MG63 (cell line): Measurements from ENCODE around the gene TOP2A. TPM values are rescaled to one million over a fixed set of nuclear protein-coding genes. Genes with fewer than 3 reads are reported as not detected.
A peak's percentile ranks its signal among the peaks of the same experiment; 100 is the strongest.
"Not testable (repeated sequence)": the region's sequence is repeated elsewhere in the genome, so short reads cannot be mapped to it uniquely, and the experiment has no call there.

Source experiments
- DNase-seq: peaks from one replicate; pipeline ENCODE4 v3.0.0-alpha.2; 2020
- H3K27me3 ChIP-seq: fragments of 250-450 bp; sonication (Bioruptor Pico); 2 replicates; pipeline ENCODE4 v1.5.1; 2020; ENCODE audit warnings: mild to moderate bottlenecking, moderate library complexity
- H3K36me3 ChIP-seq: fragments of 250-450 bp; sonication (Bioruptor Pico); 2 replicates; pipeline ENCODE4 v1.5.1; 2020; ENCODE audit warnings: mild to moderate bottlenecking, moderate library complexity
- H3K4me3 ChIP-seq: fragments of 250-450 bp; sonication (Bioruptor Pico); 2 replicates; pipeline ENCODE4 v1.5.1; 2020; ENCODE audit warnings: mild to moderate bottlenecking, moderate library complexity
- H3K9me3 ChIP-seq: fragments of 250-450 bp; sonication (Bioruptor Pico); 2 replicates; pipeline ENCODE4 v1.5.1; 2020; ENCODE audit warnings: mild to moderate bottlenecking, moderate library complexity
- total RNA-seq: library from RNA; depleted of rRNA; stranded (reverse); fragments of >200 nt; shearing (Covaris generic); gene quantifications from 2 replicates; pipeline ENCODE4 v1.2.3, GENCODE V29; 2014; ENCODE audit warnings: low replicate concordance

TOP2A gene
- total RNA-seq, 1 experiment from 2014 or later: 138 TPM

GRCh38 chr17:40373999-40374398, 43.7 kb downstream of the TOP2A start:
- Histone ChIP-seq H3K4me3 (no peak overlapping the region), H3K36me3 (no peaks in the 10 kb centered on the region), H3K27me3 (no peaks in the 10 kb centered on the region), H3K9me3 (peaks cover 21% of the 10 kb centered on the region)
- no peak for DNase-seq

DNA sequence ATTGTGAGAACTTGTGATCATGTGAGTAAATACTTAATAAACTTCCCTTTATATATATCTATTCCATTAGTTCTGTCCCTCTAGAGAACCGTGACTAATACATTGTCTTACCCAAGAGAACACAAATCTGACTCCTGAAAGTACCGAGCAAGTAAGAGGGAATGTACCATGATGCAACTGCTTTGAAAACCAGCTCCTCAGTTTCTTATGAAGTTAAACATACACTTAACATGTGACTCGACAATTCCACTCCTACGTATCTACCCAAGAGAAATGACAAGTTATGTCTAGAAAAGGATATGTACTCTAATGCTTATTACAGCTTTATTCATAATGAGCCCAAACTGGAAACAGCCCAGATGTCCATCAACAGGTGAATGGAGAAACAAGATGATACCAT, 44.4 kb downstream of the TOP2A start:
- Histone ChIP-seq H3K36me3 (no peaks in the 10 kb centered on the region), H3K27me3 (no peaks in the 10 kb centered on the region), H3K4me3 (no peak overlapping the region), H3K9me3 (peaks cover 21% of the 10 kb centered on the region)
- DNase-seq: no peak

GRCh38 chr17:40372644-40373043, 45.1 kb downstream of the TOP2A start:
- peaks cover 21% of the 10 kb centered on the region for H3K9me3 ChIP-seq
- H3K4me3 ChIP-seq, DNase-seq, H3K27me3 ChIP-seq, H3K36me3 ChIP-seq: not testable (repeated sequence)

DNA sequence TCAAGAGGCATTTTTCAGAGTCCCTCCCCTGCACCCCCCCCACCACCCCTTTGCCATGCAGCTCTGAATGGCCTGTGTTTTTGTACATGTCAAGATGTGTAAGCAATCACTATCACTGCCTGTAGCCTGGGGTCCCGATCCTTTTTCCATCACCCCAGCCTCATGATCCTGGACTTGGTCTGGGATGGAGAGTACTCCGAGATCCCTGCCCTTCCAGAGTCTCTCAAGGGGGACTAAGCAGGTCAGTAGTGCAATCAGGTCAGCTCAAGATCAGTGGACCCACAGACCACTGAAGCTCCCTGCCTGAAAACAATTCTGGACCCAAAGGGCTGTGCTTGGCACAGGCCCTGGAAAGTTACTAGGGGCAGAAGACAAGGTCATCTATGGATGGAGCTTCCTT, 45.7 kb downstream of the TOP2A start:
- H3K9me3 ChIP-seq: peaks cover 21% of the 10 kb centered on the region
- H3K27me3 ChIP-seq: no peaks in the 10 kb centered on the region
- DNase-seq: no peak
- H3K4me3 ChIP-seq: no peak overlapping the region
- H3K36me3 ChIP-seq: no peaks in the 10 kb centered on the region

DNA sequence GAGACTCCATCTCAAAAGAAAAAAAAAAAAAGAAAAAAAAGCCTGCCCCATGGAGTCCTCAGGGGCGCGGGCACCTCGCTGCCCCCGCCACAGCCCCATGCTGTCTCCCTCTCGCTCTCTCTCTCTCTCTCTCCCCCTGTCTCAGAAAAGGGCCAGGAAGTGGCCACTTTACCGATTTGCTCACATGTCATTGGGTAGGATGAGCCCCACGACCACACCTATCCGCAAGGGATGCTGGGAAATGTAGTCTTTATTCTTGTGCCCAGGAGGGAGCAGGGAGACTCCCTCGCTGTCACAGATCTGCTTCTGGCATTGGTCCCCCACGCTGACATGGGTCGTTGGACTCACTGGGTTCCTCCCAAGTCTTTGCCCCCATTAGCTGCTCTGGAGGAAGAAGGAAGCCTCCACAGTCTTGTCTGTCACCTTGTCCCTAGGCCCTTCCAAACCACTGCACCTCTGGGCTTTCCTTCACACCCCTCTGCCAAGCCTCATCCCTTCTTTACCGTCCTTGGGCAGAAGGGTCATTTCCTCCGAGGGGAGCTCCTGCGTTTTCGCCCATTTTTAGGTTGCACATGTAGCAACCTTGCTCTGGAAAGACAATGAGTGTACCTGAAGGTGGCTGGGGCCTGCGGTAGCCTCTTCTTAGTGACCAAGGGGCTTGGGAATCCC, 46.3 kb downstream of the TOP2A start:
- Histone ChIP-seq H3K9me3 (peaks cover 17% of the 10 kb centered on the region), H3K27me3 (no peaks in the 10 kb centered on the region), H3K4me3 (no peak overlapping the region), H3K36me3 (no peaks in the 10 kb centered on the region)
- DNase-seq: no peak

DNA sequence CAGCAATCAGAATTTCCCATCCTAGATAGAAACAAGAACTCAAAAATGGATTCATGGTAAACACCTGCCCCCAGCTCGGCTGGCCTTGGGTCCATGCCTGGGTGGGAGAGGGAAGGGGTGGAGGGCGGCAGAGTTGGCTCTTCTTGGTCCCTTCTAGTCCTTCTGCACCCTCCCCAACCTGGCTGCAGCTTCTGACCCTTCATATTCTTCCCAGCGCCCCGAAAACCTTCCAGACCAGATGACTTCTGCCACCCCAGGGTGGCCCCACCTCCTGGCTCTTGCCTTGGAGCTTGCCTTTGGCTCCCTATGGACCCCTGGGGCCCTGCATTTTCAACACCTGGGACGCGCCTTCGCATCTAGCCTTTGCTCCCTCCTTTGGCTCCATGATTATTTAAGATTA, 47.8 kb downstream of the TOP2A start:
- peaks cover 15% of the 10 kb centered on the region for H3K9me3 ChIP-seq
- no peaks in the 10 kb centered on the region for H3K27me3 ChIP-seq
- no peak for DNase-seq
- H3K4me3 ChIP-seq: no peak overlapping the region
- H3K36me3 ChIP-seq: no peaks in the 10 kb centered on the region

DNA sequence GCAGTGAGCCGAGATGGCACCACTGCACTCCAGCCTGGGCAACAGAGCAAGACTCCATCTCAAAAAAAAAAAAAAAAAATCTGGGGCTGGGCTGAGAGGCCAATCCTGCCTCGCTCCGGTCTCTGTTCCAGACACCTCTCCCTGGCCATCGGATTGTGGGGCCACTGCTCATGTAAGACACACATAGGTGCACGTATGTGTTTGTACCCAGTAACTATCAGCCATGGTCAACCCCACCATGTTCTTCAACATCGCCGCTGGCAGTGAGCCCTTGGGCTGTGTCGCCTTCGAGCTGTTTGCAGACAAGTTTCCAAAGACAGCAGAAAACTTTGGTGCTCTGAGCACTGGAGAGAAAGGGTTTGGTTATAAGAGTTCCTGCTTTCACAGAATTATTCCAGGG, 50.0 kb downstream of the TOP2A start:
- H3K27me3 ChIP-seq, H3K4me3 ChIP-seq: not testable (repeated sequence)

DNA sequence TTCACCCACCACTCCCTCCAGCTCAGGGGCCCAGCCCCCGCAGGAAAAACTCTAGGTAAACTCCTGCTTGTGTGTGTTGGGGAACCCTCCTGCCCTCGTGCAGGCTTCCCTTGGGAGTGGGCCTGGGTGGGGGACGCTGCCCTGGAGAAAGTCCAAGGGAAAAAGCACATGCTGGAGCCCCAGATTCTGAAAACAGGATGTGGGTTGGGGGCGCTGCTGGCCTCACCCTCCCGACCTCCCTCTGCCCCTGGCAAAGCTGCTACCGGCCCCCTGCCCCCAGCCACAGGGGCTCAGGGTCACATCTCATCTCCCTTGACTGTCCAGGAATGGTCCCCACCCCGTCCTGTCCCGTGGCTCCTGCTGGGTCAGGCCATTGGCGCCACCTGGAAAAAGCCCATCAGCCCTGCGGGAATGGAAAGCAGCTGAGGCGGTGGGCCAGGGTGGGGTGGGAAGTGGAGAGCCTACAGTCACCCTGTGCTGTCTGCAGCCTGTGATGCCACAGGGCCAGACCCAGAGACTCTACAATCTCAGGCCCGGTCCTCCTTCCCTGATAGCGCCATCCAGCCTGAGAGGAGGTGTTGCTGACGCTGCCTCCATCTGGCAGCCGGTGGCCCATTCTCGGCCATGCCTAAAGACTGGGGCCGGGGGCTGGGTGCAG, 50.7 kb downstream of the TOP2A start:
- DNase-seq: no peak
- H3K27me3 ChIP-seq: no peaks in the 10 kb centered on the region
- H3K36me3 ChIP-seq: no peaks in the 10 kb centered on the region
- H3K4me3 ChIP-seq: no peak overlapping the region
- peaks cover 9% of the 10 kb centered on the region for H3K9me3 ChIP-seq

More for the DNA sequence above, 50.0 kb downstream of the TOP2A start:
- DNase-seq, H3K36me3 ChIP-seq: not testable (repeated sequence)
- peaks cover 15% of the 10 kb centered on the region for H3K9me3 ChIP-seq

GRCh38 chr17:40366076-40366860, 51.4 kb downstream of the TOP2A start:
- no peaks in the 10 kb centered on the region for H3K36me3 ChIP-seq
- no peak for DNase-seq
- H3K9me3 ChIP-seq: peaks cover 5% of the 10 kb centered on the region
- no peaks in the 10 kb centered on the region for H3K27me3 ChIP-seq
- no peak overlapping the region for H3K4me3 ChIP-seq

- no peaks in the 10 kb centered on the region for H3K9me3 ChIP-seq
- H3K4me3 ChIP-seq: no peak overlapping the region
- H3K27me3 ChIP-seq: no peaks in the 10 kb centered on the region
- no peaks in the 10 kb centered on the region for H3K36me3 ChIP-seq
- no peak for DNase-seq
Measured at GRCh38 chr17:40364906-40365305, 52.8 kb downstream of the TOP2A start.

GRCh38 chr17:40364121-40364861, 53.4 kb downstream of the TOP2A start, which contains the start of gene GJD3:
Gene GJD3, minus strand, starts transcription at chr17:40364737. Its CDS starts 922 bp downstream, at chr17:40363815.
- Histone ChIP-seq H3K27me3 (no peaks in the 10 kb centered on the region), H3K9me3 (no peaks in the 10 kb centered on the region), H3K36me3 (no peaks in the 10 kb centered on the region), H3K4me3 (peak within 1 kb of the TSS; percentile 51; the same call in 1 of the 2 replicates)
- DNase-seq: no peak

DNA sequence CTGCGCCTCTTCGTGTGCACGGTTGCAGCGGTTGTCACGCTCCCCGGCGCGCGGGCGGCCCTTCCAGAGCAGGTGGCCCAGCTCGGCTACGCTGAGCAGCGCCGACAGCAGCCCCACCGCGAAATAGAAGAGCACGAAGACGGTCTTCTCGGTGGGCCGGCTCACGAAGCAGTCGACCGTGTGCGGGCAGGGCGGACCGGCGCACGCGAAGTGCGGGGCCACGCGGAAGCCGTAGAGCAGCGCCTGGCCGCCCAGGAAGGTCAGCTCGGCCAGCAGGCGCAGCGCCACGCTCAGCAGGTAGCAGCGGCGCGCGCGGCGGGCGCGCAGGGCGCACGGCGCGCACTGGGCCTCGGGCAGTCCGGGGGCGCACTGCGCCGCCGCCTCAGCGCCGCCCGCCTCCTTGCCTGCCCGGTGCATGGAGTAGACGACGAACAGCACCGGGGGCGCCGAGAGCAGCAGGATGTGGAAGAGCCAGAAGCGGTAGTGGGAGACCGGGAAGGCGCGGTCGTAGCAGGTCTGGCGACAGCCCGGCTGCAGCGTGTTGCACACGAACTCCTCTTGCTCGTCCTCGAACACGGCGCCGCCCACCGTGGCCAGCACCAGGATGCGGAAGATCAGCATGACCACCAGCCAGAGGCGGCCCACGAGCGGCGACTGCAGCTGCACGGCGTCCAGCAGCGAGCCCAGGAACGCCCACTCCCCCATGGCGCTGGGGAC, 54.4 kb downstream of the TOP2A start:
- Histone ChIP-seq H3K27me3 (no peaks in the 10 kb centered on the region), H3K4me3 (peak overlapping the region; percentile 51), H3K36me3 (no peaks in the 10 kb centered on the region; the same call in 1 of the 2 replicates), H3K9me3 (no peaks in the 10 kb centered on the region)
- peak; percentile 42 for DNase-seq

GRCh38 chr17:40362696-40363110, 55.0 kb downstream of the TOP2A start:
- Histone ChIP-seq H3K27me3 (no peaks in the 10 kb centered on the region), H3K36me3 (no peaks in the 10 kb centered on the region; the same call in 1 of the 2 replicates), H3K4me3 (peak overlapping the region; percentile 51), H3K9me3 (no peaks in the 10 kb centered on the region)
- DNase-seq: peak; percentile 90

GRCh38 chr17:40361925-40362695, 55.6 kb downstream of the TOP2A start:
- Histone ChIP-seq H3K4me3 (peak overlapping the region; percentile 51), H3K27me3 (no peaks in the 10 kb centered on the region), H3K36me3 (no peaks in the 10 kb centered on the region; the same call in 1 of the 2 replicates), H3K9me3 (no peaks in the 10 kb centered on the region)
- DNase-seq: no peak

GRCh38 chr17:40361063-40361924, 56.4 kb downstream of the TOP2A start:
- Histone ChIP-seq H3K36me3 (peaks cover under 1% of the 10 kb centered on the region; the same call in 1 of the 2 replicates), H3K9me3 (no peaks in the 10 kb centered on the region), H3K27me3 (no peaks in the 10 kb centered on the region), H3K4me3 (no peak overlapping the region)
- no peak for DNase-seq
